HepG2 (cell line): ENCODE results near the gene PRSS12. TPM values are rescaled to one million over a fixed set of nuclear protein-coding genes. Genes with fewer than 3 reads are reported as not detected.

Source experiments
- ATAC-seq: fragments of 200-7000 bp; cut with Tn5 transposase; 3 replicates; pipeline ENCODE4 v1.9.1; 2020; ENCODE audit warnings: mild to moderate bottlenecking, moderate library complexity
- BruUV-seq: library from RNA; stranded (reverse); fragments of 400-500 nt; replicated peaks from 2 replicates; lab custom pipeline; 2021; lab: Mats Ljungman, UMichigan
- CTCF ChIA-PET: fragments of 300-600 bp; formaldehyde crosslinking; extraction: SDS; loops from one replicate; lab custom pipeline; 2021; ENCODE audit warnings: low total read pairs, inconsistent platforms, low intra/inter-chr PET ratio; lab: Yijun Ruan, JAX
- POLR2A ChIA-PET: fragments of 350-600 bp; sonication (Branson Sonifier 250); formaldehyde crosslinking; loops from one replicate; lab custom pipeline; 2020; ENCODE audit warnings: antibody characterized with exemption, inconsistent platforms; lab: Yijun Ruan, JAX
- DNase-seq: peaks from one replicate; pipeline ENCODE4 v3.0.0-alpha.2; 2015; ENCODE audit warnings: low spot score
- FAIRE-seq: peaks from 3 replicates; lab custom pipeline; 2011; peaks lifted over from hg19 to GRCh38; lab: Jason Lieb, UNC
- H2AFZ ChIP-seq: one replicate; pipeline ENCODE4 v1.6.1; 2011; ENCODE audit warnings: low read length, inconsistent platforms
- H3K27ac ChIP-seq: fragments of 300-600 bp; 3 replicates; pipeline ENCODE4 v1.8.0; 2011; ENCODE audit warnings: mixed run types, mild to moderate bottlenecking, mixed read lengths, low read length, inconsistent platforms; ENCODE audit not compliant: insufficient read depth; ENCODE audit errors: extremely low read length
- H3K27me3 ChIP-seq, 2 experiments: fragments of 200-600 bp in 1 of 2; 2 replicates in 1 of 2; 3 replicates in 1 of 2; pipeline versions ENCODE4 v1.6.0 to v1.8.0; 2011; ENCODE audit warnings: low read length in 2 of 2, mild to moderate bottlenecking in 2 of 2, moderate library complexity in 2 of 2, inconsistent platforms in 1 of 2; ENCODE audit not compliant: insufficient read depth in 2 of 2, control insufficient read depth in 1 of 2
- H3K36me3 ChIP-seq, 2 experiments: fragments of 200-600 bp in 1 of 2; replicated peaks in 1 of 2; 2 replicates in 1 of 2; 3 replicates in 1 of 2; pipeline versions ENCODE4 v1.5.1 to v1.8.0; 2011; ENCODE audit warnings: low read length in 2 of 2, inconsistent platforms in 1 of 2; ENCODE audit not compliant: insufficient read depth in 2 of 2, control insufficient read depth in 1 of 2
- H3K4me1 ChIP-seq: 2 replicates; pipeline ENCODE4 v1.5.1; 2012; ENCODE audit warnings: low read length, inconsistent platforms; ENCODE audit not compliant: insufficient read depth
- H3K4me2 ChIP-seq: 2 replicates; pipeline ENCODE4 v1.6.0; 2011; ENCODE audit warnings: low read depth, low read length, inconsistent platforms
- H3K4me3 ChIP-seq, 3 experiments: fragments of 200-600 bp in 1 of 3; sonication (generic), shearing (Covaris generic) in 1 of 3; replicated peaks in 1 of 3; 2 replicates each; pipeline ENCODE4 v1.5.1; 2011 to 2016; ENCODE audit warnings: low read length in 3 of 3, inconsistent platforms in 2 of 3, low read depth in 2 of 3, mild to moderate bottlenecking in 2 of 3, control low read depth in 1 of 3, mixed read lengths in 1 of 3; ENCODE audit not compliant: insufficient read depth in 1 of 3
- H3K79me2 ChIP-seq: one replicate; pipeline ENCODE4 v1.6.1; 2011; ENCODE audit warnings: low read length, inconsistent platforms; ENCODE audit not compliant: insufficient read depth
- H3K9ac ChIP-seq: 2 replicates; pipeline ENCODE4 v1.6.0; 2011; ENCODE audit warnings: mild to moderate bottlenecking, low read depth, low read length, inconsistent platforms; ENCODE audit not compliant: insufficient read depth
- H3K9me3 ChIP-seq: 2 replicates; pipeline ENCODE4 v1.5.1; 2012; ENCODE audit warnings: mild to moderate bottlenecking, low read length
- H4K20me1 ChIP-seq: 2 replicates; pipeline ENCODE4 v1.6.0; 2011; ENCODE audit warnings: inconsistent platforms, mild to moderate bottlenecking, low read length, moderate library complexity; ENCODE audit not compliant: insufficient read depth
- FIP1L1 ChIP-seq: fragments of 200-400 bp; formaldehyde crosslinking; IDR thresholded peaks from 2 replicates; pipeline ENCODE4 v1.6.1; 2018; ENCODE audit warnings: low read depth, mild to moderate bottlenecking, low read length, moderate library complexity, borderline replicate concordance; ENCODE audit not compliant: insufficient read depth
- HOXA3 ChIP-seq: sonication (generic); formaldehyde crosslinking; IDR thresholded peaks from 2 replicates; pipeline ENCODE4 v1.5.0; 2020; ENCODE audit warnings: missing genetic modification reagents
- MAFG ChIP-seq: sonication (generic); formaldehyde crosslinking; IDR thresholded peaks from 2 replicates; pipeline ENCODE4 v1.5.1; 2020; ENCODE audit warnings: mild to moderate bottlenecking, missing genetic modification reagents
- NBN ChIP-seq: fragments of 450-650 bp; conservative IDR thresholded peaks from 2 replicates; pipeline ENCODE4 v1.6.1; 2017
- NCOA2 ChIP-seq: sonication (generic); formaldehyde crosslinking; IDR thresholded peaks from 2 replicates; pipeline ENCODE4 v1.8.0; 2022; ENCODE audit warnings: inconsistent platforms
- REXO4 ChIP-seq: sonication (generic); formaldehyde crosslinking; IDR thresholded peaks from 2 replicates; pipeline ENCODE4 v1.8.0; 2022; ENCODE audit warnings: missing genetic modification reagents, mild to moderate bottlenecking, borderline replicate concordance
- ZMYM2 ChIP-seq: sonication (generic); formaldehyde crosslinking; IDR thresholded peaks from 2 replicates; pipeline ENCODE4 v1.8.0; 2022; ENCODE audit warnings: mild to moderate bottlenecking, missing genetic modification reagents
- ZNF138 ChIP-seq: sonication (generic); formaldehyde crosslinking; IDR thresholded peaks from 2 replicates; pipeline ENCODE4 v1.5.0; 2020; ENCODE audit warnings: mild to moderate bottlenecking, low read depth, missing genetic modification reagents
- ZNF205 ChIP-seq: IDR thresholded peaks from 2 replicates; pipeline ENCODE4 v1.6.1; 2018; ENCODE audit warnings: missing biosample characterization, missing genetic modification reagents
- ZNF24 ChIP-seq: fragments of 450-650 bp; IDR thresholded peaks from 2 replicates; pipeline ENCODE4 v1.6.1; 2017; ENCODE audit warnings: antibody characterized with exemption, mild to moderate bottlenecking
- ZNF274 ChIP-seq: sonication (generic); formaldehyde crosslinking; IDR thresholded peaks from 2 replicates; pipeline ENCODE4 v1.5.1; 2020; ENCODE audit warnings: mild to moderate bottlenecking, missing genetic modification reagents
- WGBS: methylation state at CpG from one replicate; pipeline ENCODE4 v1.1.6; 2017; ENCODE audit warnings: low lambda C conversion rate; 5-methylcytosine and 5-hydroxymethylcytosine counted together
- in situ Hi-C: cut with HindIII; loops from 2 replicates; pipeline ENCODE4 v1.10.0; 2017; ENCODE audit warnings: low pct_unique_long_range_greater_than_20kb; ENCODE audit not compliant: extremely low pct_ligation_motif_present
- intact Hi-C: fragments of 100-400 bp; cut with micrococcal nuclease; formaldehyde crosslinking; loops from one replicate; pipeline ENCODE4 v1.10.0; 2022; ENCODE audit not compliant: unreplicated experiment
- polyA plus RNA-seq, 8 experiments: library from polyadenylated mRNA; depleted of rRNA in 3 of 8; stranded (reverse) in 7 of 8; unstranded in 1 of 8; fragments of >200 nt; fragmentation: Illumina TruSeq in 4 of 8; extraction: Trizol in 4 of 8; gene quantifications; 2 replicates each; pipeline versions ENCODE4 v1.2.1 to v1.2.3, GENCODE V29; 2011 to 2016; ENCODE audit warnings: low read depth in 4 of 8, missing spikeins in 1 of 8, mixed read lengths in 1 of 8; ENCODE audit not compliant: insufficient read depth in 1 of 8
- total RNA-seq, 5 experiments: library from RNA; depleted of rRNA; stranded (reverse); fragments of >200 nt; fragmentation: Illumina TruSeq; extraction: Trizol; gene quantifications; 2 replicates each; pipeline ENCODE4 v1.2.3, GENCODE V29; 2016; ENCODE audit warnings: low read depth in 1 of 5
- TF ChIP-seq, protein P1 (sequence below): sonication (generic); formaldehyde crosslinking; IDR thresholded peaks from 2 replicates; pipeline ENCODE4 v1.4.0; 2020; ENCODE audit warnings: mild to moderate bottlenecking, missing genetic modification reagents
- TF ChIP-seq, protein P2 (sequence below): sonication (generic); formaldehyde crosslinking; IDR thresholded peaks from 2 replicates; pipeline ENCODE4 v1.5.0; 2020; ENCODE audit warnings: mild to moderate bottlenecking, missing genetic modification reagents
- TF ChIP-seq, protein P3 (sequence below), 2 experiments: fragments of 450-650 bp in 1 of 2; sonication (generic) in 1 of 2; formaldehyde crosslinking; IDR thresholded peaks; 2 replicates each; pipeline versions ENCODE4 v1.5.0 to v1.8.0; 2020 to 2022; ENCODE audit warnings: mild to moderate bottlenecking in 1 of 2, missing genetic modification reagents in 1 of 2
- TF ChIP-seq, protein P4 (sequence below): sonication (generic); formaldehyde crosslinking; IDR thresholded peaks from 2 replicates; pipeline ENCODE4 v1.4.0; 2020; ENCODE audit warnings: missing genetic modification reagents, borderline replicate concordance

PRSS12 gene
- total and polyA plus RNA-seq, 2 of the 13 experiments (the other 11 are each of a cell fraction or from before 2014, with no cell fraction given) = 0.02 TPM; not detected in 1

DNA sequence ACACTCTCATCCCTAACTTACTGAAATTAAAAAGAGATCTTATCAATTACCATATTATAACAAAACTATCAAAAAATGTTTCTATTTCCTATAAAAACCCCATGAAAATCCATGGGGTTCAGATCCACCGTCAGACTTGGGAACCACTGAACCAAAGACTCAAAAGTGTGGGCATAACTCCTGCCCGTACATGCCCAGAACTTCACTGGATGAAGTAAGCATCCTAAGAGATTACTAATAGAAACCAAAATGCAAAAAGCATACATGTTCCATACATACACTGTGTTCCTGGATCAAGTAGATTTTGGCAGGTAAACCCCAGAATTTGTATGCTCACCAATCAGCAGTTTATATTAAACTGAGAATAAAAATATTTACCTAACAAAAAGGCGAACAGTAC is 66.1 kb downstream of the PRSS12 start:
- ChIA-PET CTCF (no interaction called here), POLR2A (no interaction called here)
- Histone ChIP-seq H3K9me3 (no peaks in the 10 kb centered on the region), H3K4me2 (no peak overlapping the region), H3K79me2 (no peaks in the 10 kb centered on the region), H3K27me3 (no peaks in the 10 kb centered on the region), H2AFZ (no peak overlapping the region), H3K36me3 (0 out of 5 replicates have a peak, but pooled peaks cover 0 to 2% of the 10 kb centered on the region in 2 experiments), H4K20me1 (peaks cover 3% of the 10 kb centered on the region), H3K9ac (no peak overlapping the region), H3K4me3 (no peak overlapping the region), H3K4me1 (peaks cover 7% of the 10 kb centered on the region), H3K27ac (no peak overlapping the region)
- no TSS peak for BruUV-seq
- no peak for DNase-seq
- 89% methylated on average over 3 of the region's 3 CpGs for WGBS
- no peak for FAIRE-seq
- in situ Hi-C loops = no loop called here
- ATAC-seq = no peak
- intact Hi-C loops = no loop called here
- TF ChIP-seq NCOA2 (CRISPR knock-in tag) = no peak
- TF ChIP-seq MAFG (CRISPR knock-in tag) = no peak
- no peak for TF ChIP-seq NBN
- TF ChIP-seq, protein P1, sequence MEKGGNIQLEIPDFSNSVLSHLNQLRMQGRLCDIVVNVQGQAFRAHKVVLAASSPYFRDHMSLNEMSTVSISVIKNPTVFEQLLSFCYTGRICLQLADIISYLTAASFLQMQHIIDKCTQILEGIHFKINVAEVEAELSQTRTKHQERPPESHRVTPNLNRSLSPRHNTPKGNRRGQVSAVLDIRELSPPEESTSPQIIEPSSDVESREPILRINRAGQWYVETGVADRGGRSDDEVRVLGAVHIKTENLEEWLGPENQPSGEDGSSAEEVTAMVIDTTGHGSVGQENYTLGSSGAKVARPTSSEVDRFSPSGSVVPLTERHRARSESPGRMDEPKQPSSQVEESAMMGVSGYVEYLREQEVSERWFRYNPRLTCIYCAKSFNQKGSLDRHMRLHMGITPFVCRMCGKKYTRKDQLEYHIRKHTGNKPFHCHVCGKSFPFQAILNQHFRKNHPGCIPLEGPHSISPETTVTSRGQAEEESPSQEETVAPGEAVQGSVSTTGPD (CRISPR knock-in tag) = no peak
- TF ChIP-seq ZNF274 = no peak
- TF ChIP-seq, protein P2, sequence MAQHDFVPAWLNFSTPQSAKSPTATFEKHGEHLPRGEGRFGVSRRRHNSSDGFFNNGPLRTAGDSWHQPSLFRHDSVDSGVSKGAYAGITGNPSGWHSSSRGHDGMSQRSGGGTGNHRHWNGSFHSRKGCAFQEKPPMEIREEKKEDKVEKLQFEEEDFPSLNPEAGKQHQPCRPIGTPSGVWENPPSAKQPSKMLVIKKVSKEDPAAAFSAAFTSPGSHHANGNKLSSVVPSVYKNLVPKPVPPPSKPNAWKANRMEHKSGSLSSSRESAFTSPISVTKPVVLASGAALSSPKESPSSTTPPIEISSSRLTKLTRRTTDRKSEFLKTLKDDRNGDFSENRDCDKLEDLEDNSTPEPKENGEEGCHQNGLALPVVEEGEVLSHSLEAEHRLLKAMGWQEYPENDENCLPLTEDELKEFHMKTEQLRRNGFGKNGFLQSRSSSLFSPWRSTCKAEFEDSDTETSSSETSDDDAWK = no peak
- TF ChIP-seq, protein P3, sequence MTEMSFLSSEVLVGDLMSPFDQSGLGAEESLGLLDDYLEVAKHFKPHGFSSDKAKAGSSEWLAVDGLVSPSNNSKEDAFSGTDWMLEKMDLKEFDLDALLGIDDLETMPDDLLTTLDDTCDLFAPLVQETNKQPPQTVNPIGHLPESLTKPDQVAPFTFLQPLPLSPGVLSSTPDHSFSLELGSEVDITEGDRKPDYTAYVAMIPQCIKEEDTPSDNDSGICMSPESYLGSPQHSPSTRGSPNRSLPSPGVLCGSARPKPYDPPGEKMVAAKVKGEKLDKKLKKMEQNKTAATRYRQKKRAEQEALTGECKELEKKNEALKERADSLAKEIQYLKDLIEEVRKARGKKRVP (CRISPR knock-in tag; IDR thresholded peaks at IDR 0.05) = no peak
- no peak for TF ChIP-seq FIP1L1
- TF ChIP-seq REXO4 = no peak
- TF ChIP-seq ZNF205 (CRISPR knock-in tag) = no peak
- TF ChIP-seq, protein P4, sequence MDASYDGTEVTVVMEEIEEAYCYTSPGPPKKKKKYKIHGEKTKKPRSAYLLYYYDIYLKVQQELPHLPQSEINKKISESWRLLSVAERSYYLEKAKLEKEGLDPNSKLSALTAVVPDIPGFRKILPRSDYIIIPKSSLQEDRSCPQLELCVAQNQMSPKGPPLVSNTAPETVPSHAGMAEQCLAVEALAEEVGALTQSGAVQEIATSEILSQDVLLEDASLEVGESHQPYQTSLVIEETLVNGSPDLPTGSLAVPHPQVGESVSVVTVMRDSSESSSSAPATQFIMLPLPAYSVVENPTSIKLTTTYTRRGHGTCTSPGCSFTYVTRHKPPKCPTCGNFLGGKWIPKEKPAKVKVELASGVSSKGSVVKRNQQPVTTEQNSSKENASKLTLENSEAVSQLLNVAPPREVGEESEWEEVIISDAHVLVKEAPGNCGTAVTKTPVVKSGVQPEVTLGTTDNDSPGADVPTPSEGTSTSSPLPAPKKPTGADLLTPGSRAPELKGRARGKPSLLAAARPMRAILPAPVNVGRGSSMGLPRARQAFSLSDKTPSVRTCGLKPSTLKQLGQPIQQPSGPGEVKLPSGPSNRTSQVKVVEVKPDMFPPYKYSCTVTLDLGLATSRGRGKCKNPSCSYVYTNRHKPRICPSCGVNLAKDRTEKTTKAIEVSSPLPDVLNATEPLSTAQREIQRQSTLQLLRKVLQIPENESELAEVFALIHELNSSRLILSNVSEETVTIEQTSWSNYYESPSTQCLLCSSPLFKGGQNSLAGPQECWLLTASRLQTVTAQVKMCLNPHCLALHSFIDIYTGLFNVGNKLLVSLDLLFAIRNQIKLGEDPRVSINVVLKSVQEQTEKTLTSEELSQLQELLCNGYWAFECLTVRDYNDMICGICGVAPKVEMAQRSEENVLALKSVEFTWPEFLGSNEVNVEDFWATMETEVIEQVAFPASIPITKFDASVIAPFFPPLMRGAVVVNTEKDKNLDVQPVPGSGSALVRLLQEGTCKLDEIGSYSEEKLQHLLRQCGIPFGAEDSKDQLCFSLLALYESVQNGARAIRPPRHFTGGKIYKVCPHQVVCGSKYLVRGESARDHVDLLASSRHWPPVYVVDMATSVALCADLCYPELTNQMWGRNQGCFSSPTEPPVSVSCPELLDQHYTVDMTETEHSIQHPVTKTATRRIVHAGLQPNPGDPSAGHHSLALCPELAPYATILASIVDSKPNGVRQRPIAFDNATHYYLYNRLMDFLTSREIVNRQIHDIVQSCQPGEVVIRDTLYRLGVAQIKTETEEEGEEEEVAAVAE (CRISPR knock-in tag) = no peak
- no peak for TF ChIP-seq ZNF138
- TF ChIP-seq ZMYM2 = no peak
- no peak for TF ChIP-seq HOXA3 (CRISPR knock-in tag)
- TF ChIP-seq ZNF24 = no peak
